Peyer's patch (tissue), 4 donors: ENCODE data around the gene TREM2. TPM values are rescaled to one million over a fixed set of nuclear protein-coding genes. Genes with fewer than 3 reads are reported as not detected.

Source experiments
- DNase-seq, 3 donors: peaks; one replicate each; pipeline ENCODE4 v3.0.0-alpha.2; 2017 to 2019
- H3K27ac ChIP-seq, 4 donors: fragments of 200-600 bp; sonication (generic); one replicate each; pipeline ENCODE4 v1.5.1; 2016 to 2019
- H3K27me3 ChIP-seq, 2 donors: fragments of 200-600 bp; sonication (generic); one replicate each; pipeline ENCODE4 v1.5.1; 2019
- H3K36me3 ChIP-seq, 3 donors: fragments of 200-600 bp; sonication (generic); one replicate each; pipeline ENCODE4 v1.5.1; 2016 to 2019
- H3K4me1 ChIP-seq, 4 donors: fragments of 200-600 bp; sonication (generic); one replicate each; pipeline ENCODE4 v1.5.1; 2016 to 2019
- H3K4me3 ChIP-seq, 4 donors: fragments of 200-600 bp; sonication (generic); 1 replicate in 3 of 4; 2 replicates in 1 of 4; pipeline ENCODE4 v1.5.1; 2016 to 2019; ENCODE audit warnings: mild to moderate bottlenecking in 1 of 4
- H3K9me3 ChIP-seq, 4 donors: fragments of 200-600 bp; sonication (generic); one replicate each; pipeline ENCODE4 v1.5.1; 2016 to 2019; ENCODE audit warnings: mild to moderate bottlenecking in 1 of 4
- POLR2A ChIP-seq, 2 donors: fragments of 450-650 bp; IDR thresholded peaks; one replicate each; pipeline ENCODE4 v1.5.1; 2017; ENCODE audit warnings: antibody characterized with exemption in 2 of 2, mild to moderate bottlenecking in 2 of 2, moderate library complexity in 2 of 2
- total RNA-seq, 4 donors: library from RNA; depleted of rRNA; stranded (reverse); fragments of >200 nt; gene quantifications; one replicate each; pipeline ENCODE4 v1.1.0, GENCODE V29; 2016
- TF ChIP-seq, protein P1 (sequence below), 6 experiments: fragments of 450-650 bp in 4 of 6; fragments of 200-600 bp in 2 of 6; sonication (generic) in 1 of 6; IDR thresholded peaks; one replicate each; pipeline ENCODE4 v1.5.1; 2017 to 2019; ENCODE audit warnings: antibody characterized with exemption in 6 of 6, mild to moderate bottlenecking in 3 of 6, moderate library complexity in 1 of 6

TREM2 gene
- total RNA-seq, 4 donors from 2014 or later: 1.2 TPM; not detected in 3

DNA sequence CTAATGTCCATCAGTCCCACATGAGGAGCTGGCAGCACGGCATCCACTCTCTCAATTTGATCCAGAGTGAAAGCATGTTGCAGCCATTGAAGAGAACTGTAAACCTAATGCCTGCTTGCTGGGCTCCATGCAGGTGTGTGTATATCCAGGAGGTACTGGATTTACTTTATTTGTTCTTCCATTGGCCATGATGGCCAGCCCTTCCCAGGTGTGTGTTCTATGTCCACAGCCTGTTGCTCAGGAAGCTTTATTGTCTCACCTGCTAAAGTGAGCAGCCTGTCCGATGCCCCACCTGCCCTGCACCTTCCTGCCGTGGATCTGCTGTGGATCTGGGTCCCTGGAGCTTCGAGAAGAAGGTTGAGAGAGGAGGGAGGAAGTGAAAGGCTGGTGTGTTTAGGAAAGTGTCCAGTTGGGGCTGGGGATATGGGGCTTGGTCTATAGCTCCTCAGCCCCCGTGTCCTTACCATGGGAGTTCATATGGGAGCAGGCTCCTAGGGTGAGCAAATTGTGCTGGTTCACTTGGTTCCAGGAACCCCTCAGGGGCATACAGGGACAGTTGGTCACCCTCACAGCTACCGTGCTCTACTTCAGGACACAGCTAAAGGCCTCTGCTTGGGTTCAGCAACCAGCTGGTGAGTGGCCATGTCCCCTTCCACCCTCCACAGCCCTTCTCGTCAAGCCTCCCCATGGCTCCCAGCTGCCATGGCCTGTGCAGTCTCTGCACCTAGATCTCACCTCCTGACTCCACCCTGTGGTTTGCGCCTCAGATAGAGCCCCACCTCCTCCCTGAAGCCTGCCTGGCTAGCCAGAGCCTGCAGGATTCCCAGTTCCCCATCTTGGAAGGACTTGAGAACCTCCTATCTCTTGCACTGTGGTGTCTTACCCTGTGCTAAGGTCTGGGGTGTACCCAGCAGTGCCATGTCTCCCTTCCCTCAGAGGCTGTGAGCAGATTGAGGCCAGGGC, 25.3 kb upstream of the TREM2 start:
- no peaks in the 10 kb centered on the region for H3K36me3 ChIP-seq
- no peak for TF ChIP-seq POLR2A (IDR thresholded peaks at IDR 0.05)
- TF ChIP-seq, protein P1, sequence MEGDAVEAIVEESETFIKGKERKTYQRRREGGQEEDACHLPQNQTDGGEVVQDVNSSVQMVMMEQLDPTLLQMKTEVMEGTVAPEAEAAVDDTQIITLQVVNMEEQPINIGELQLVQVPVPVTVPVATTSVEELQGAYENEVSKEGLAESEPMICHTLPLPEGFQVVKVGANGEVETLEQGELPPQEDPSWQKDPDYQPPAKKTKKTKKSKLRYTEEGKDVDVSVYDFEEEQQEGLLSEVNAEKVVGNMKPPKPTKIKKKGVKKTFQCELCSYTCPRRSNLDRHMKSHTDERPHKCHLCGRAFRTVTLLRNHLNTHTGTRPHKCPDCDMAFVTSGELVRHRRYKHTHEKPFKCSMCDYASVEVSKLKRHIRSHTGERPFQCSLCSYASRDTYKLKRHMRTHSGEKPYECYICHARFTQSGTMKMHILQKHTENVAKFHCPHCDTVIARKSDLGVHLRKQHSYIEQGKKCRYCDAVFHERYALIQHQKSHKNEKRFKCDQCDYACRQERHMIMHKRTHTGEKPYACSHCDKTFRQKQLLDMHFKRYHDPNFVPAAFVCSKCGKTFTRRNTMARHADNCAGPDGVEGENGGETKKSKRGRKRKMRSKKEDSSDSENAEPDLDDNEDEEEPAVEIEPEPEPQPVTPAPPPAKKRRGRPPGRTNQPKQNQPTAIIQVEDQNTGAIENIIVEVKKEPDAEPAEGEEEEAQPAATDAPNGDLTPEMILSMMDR (IDR thresholded peaks at IDR 0.05): no peak
- no peak overlapping the region for H3K4me3 ChIP-seq
- no peak overlapping the region for H3K27ac ChIP-seq
- no peaks in the 10 kb centered on the region for H3K4me1 ChIP-seq
- no peaks in the 10 kb centered on the region for H3K27me3 ChIP-seq
- no peak for DNase-seq
- H3K9me3 ChIP-seq: peaks cover 0 to 5% (median 0%) of the 10 kb centered on the region in 4 donors

DNA sequence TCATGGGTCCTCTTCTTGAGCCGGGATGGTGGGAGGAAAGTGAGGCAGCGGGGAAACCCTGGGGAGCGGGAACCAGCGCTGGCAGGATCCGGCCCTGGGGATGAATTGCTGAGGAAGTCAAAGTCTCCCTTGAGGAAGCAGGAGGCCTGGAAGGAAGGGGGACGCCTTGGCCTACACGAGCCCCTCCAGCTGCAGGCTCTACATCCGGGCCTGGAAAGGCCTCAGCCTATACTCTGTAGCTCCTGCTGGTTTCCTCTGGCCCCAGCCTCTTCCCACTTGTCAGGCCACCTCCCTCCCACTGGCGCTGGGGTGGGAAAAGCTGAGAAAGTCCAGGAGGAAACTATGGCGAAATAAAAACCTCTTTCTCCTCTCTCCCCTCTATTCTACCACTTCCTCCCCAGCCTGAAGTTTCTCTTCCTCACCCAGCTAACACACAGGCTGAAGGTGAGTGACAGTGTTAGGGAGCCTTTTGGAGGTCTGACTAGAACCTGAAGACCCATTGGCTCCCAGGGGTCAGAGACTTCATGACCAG, 23.2 kb upstream of the TREM2 start:
- no peaks in the 10 kb centered on the region for H3K4me1 ChIP-seq
- no peak overlapping the region for H3K4me3 ChIP-seq
- H3K9me3 ChIP-seq: peaks cover 0 to 5% (median 0%) of the 10 kb centered on the region in 4 donors
- no peak overlapping the region for H3K27ac ChIP-seq
- TF ChIP-seq, protein P1 (IDR thresholded peaks at IDR 0.05): no peak
- no peak for TF ChIP-seq POLR2A (IDR thresholded peaks at IDR 0.05)
- H3K36me3 ChIP-seq: no peaks in the 10 kb centered on the region
- DNase-seq: no peak
- no peaks in the 10 kb centered on the region for H3K27me3 ChIP-seq

DNA sequence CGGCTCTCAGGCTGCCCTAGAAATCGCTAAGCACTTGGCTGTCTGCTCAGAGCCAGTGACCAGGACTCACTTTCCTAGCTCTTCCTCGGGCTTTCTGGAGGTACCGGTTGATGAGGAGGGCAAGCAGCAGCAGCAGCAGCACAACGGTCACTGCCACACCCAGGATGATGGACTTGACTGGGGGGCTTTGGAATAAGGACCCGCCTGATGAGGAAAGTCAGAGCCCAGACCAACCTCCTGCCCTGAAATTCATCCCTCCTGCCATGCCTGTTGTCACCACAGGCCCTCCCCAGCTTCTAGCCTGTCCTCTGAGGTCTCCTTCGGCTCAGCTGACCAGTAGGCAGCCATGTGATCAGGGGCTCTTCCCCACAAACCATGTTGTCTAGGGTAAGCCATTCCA, 21.8 kb upstream of the TREM2 start:
- Histone ChIP-seq H3K4me3 (no peak overlapping the region), H3K27ac (no peak overlapping the region), H3K9me3 (peaks cover 0 to 2% (median 0%) of the 10 kb centered on the region in 4 donors), H3K27me3 (no peaks in the 10 kb centered on the region), H3K4me1 (no peaks in the 10 kb centered on the region), H3K36me3 (no peaks in the 10 kb centered on the region)
- no peak for DNase-seq
- TF ChIP-seq POLR2A (IDR thresholded peaks at IDR 0.05): no peak
- TF ChIP-seq, protein P1 (IDR thresholded peaks at IDR 0.05): no peak

DNA sequence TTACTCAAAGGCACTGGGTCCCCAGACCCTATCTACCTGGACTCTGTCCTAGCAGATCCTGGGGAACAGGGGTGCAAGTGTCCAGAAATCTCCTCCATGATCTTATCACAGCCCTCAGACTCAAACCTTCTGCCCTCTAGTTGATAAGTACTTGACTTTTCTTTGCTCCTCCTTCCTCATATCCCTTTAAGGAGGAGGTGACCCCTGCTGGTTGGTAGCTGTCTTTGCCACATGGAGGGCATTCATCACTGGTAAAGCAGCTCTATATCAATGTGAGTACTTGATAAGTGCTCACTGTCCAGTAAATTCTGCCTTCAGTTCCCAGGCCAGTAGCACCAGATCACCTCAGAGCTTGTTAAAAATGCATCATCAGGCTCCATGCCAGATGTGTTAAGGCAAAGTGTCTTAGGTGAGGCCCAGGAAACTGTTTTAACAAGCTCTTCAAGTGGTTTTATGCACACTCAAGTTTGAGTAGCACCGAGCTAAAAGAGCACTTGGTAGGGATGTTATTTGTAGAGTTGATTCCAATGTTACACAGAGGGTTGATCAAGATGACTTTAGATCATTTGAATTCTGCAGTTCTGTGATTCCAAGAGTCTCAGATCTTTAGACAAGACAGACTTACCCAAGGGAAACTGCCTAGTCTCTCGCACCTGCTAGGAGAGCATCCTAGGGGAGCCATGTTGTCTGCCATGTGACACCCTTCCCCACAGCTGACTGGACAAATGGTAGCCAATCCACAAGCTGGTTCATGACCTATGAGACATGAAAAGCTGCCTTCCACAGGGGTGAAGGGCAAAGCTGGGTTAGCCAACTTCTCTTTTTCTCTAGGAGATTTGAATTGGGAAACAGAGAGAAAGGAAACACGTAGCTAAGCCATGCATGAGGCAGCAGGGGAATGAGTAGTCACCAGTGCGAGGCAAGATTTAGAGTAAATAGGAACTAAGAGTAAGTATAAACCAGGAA, 19.4 kb upstream of the TREM2 start:
- H3K4me3 ChIP-seq: no peak overlapping the region
- no peak for TF ChIP-seq POLR2A (IDR thresholded peaks at IDR 0.05)
- TF ChIP-seq, protein P1 (IDR thresholded peaks at IDR 0.05): peak; percentile 14 to 66 (median 53)
- H3K27me3 ChIP-seq: no peaks in the 10 kb centered on the region
- DNase-seq: peak in 2 of 3 donors; percentile 27 to 69
- H3K9me3 ChIP-seq: no peaks in the 10 kb centered on the region
- no peaks in the 10 kb centered on the region for H3K36me3 ChIP-seq
- H3K27ac ChIP-seq: no peak overlapping the region
- no peaks in the 10 kb centered on the region for H3K4me1 ChIP-seq

DNA sequence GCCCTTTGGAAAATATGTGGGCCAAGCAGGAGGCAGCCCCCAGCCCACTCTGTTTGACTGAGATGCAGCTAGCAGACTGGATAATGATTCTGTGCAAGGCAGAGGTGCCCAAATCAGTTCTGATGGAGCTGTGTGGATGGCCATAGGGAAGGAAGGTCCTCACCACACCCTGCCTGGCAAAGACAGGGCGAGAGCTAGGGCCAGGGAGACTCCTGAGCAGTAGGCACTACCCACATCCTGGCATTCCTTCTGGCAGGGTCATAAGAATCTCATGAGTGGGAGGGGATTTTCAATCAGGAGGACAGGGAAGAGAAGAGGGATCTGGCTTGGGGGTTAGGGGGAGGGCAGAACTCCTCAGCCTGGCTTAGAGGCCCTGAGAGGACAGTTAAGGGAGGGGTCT, 18.6 kb upstream of the TREM2 start:
- no peaks in the 10 kb centered on the region for H3K27me3 ChIP-seq
- H3K36me3 ChIP-seq: no peaks in the 10 kb centered on the region
- TF ChIP-seq, protein P1 (IDR thresholded peaks at IDR 0.05): no peak
- no peak for TF ChIP-seq POLR2A (IDR thresholded peaks at IDR 0.05)

More for the DNA sequence above, 18.6 kb upstream of the TREM2 start:
- H3K27ac ChIP-seq: no peak overlapping the region
- no peak overlapping the region for H3K4me3 ChIP-seq
- DNase-seq: no peak
- H3K4me1 ChIP-seq: no peaks in the 10 kb centered on the region
- H3K9me3 ChIP-seq: no peaks in the 10 kb centered on the region
